GM12872 (cell line): ENCODE measurements around the gene PRSS27.

ENCODE experiments used
- CTCF ChIP-seq: IDR thresholded peaks from 3 replicates; pipeline ENCODE4 v1.5.1; 2011; ENCODE audit warnings: low read depth, mild to moderate bottlenecking, low read length, moderate library complexity; ENCODE audit not compliant: insufficient read depth

The PRSS27 gene

GRCh38 chr16:2663553-2664546, 56.2 kb downstream of the PRSS27 start:
- no peak for TF ChIP-seq CTCF
